ENCODE results near the gene UBE2QL1. TPM values are rescaled to one million over a fixed set of nuclear protein-coding genes. Genes with fewer than 3 reads are reported as not detected.

The UBE2QL1 gene
- total RNA-seq, 1 experiment from 2014 or later, result 0.11 TPM

DNA sequence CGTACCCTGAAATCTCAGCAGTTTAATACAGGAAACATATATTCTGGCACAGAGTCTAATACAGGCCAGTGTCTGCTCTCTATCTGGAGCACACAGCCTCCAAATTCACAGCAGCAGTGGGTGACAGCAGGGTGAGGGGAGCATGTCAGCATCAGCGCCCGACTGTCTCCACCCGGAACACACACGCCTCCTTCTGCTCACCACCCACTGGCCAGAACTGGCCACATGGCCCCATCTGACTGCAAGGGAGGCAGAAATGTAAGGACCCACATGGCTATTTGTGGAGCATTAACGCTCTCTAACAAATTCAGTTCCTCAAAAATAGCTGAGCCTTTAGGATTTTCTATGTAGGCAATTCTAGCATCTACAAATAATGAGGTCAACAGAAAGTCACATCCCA lies 24.6 kb downstream of the UBE2QL1 start:
- no peak overlapping the region for H3K18ac ChIP-seq (ENCODE audit: insufficient read length, low read depth, low read length)
- H3K4me1 ChIP-seq (ENCODE audit: insufficient read depth, low read length), result peaks cover 2% of the 10 kb centered on the region; the same call in 1 of the 2 replicates
- no peak overlapping the region for H2BK15ac ChIP-seq (ENCODE audit: low read depth, low read length)
- Mint-ChIP-seq H3K4me1 (peaks cover 11 to 25% of the 10 kb centered on the region in 2 experiments), H3K4me3 (no peak overlapping the region), H3K9me3 (no peaks in the 10 kb centered on the region; a peak in 2 of 5 replicates), H3K36me3 (ENCODE audit: insufficient read depth in 1 of 3, low read depth in 3 of 3) (peaks cover 0 to 7% (median 2%) of the 10 kb centered on the region in 3 experiments; a peak in 1 of 7 replicates), H3K27ac (no peak overlapping the region), H3K27me3 (ENCODE audit: low read depth) (peaks cover 15% of the 10 kb centered on the region)
- H2BK5ac ChIP-seq (ENCODE audit: insufficient read length, low read length), result no peak overlapping the region
- H2BK20ac ChIP-seq (ENCODE audit: low read depth, low read length, poor library complexity, severe bottlenecking), result no peak overlapping the region
- H3K56ac ChIP-seq (ENCODE audit: insufficient read length, low read depth, low read length), result no peak overlapping the region
- H3K23me2 ChIP-seq (ENCODE audit: insufficient read length, low read depth, low read length, poor library complexity, severe bottlenecking), result no peaks in the 10 kb centered on the region
- H3K9ac ChIP-seq (ENCODE audit: extremely low read depth, insufficient read length, low read length), result no peak overlapping the region
- no peak overlapping the region for H4K8ac ChIP-seq (replicated peaks; ENCODE audit: insufficient read length, low read depth, low read length)
- H3T11ph ChIP-seq (ENCODE audit: low read length), result no peak overlapping the region
- no peak overlapping the region for H2BK12ac ChIP-seq (ENCODE audit: insufficient read length, low read depth, low read length)
- no peak overlapping the region for H3K23ac ChIP-seq (ENCODE audit: insufficient read length, low read depth, low read length)
- WGBS (ENCODE audit: extremely low coverage, insufficient read length, low lambda C conversion rate), result no CpG with 5 or more reads among the region's 6 CpGs
- H3K79me1 ChIP-seq (ENCODE audit: insufficient read depth, low read depth, low read length, poor library complexity, severe bottlenecking), result no peaks in the 10 kb centered on the region
- no peak for DNase-seq
- no peak overlapping the region for H3K27ac ChIP-seq (ENCODE audit: insufficient read length, low read depth, low read length)
- H2BK120ac ChIP-seq (ENCODE audit: low read depth, low read length, poor library complexity, severe bottlenecking), result no peak overlapping the region
- H4K91ac ChIP-seq (ENCODE audit: insufficient read length, low read depth, low read length), result no peak overlapping the region
- no peak overlapping the region for H3K4me2 ChIP-seq (ENCODE audit: insufficient read depth, insufficient read length, low read length)
- H4K20me1 ChIP-seq (ENCODE audit: control insufficient read depth, insufficient read depth, insufficient read length), result no peaks in the 10 kb centered on the region
- no peaks in the 10 kb centered on the region for H3K79me2 ChIP-seq (ENCODE audit: insufficient read depth, low read length)
- no peaks in the 10 kb centered on the region for H3K27me3 ChIP-seq (ENCODE audit: insufficient read depth, low read length)
- no peaks in the 10 kb centered on the region for H3K9me3 ChIP-seq (ENCODE audit: control insufficient read depth, low read depth, low read length)
- no peak overlapping the region for H2AK5ac ChIP-seq (ENCODE audit: insufficient read length, low read length)
- TF ChIP-seq, protein P1, sequence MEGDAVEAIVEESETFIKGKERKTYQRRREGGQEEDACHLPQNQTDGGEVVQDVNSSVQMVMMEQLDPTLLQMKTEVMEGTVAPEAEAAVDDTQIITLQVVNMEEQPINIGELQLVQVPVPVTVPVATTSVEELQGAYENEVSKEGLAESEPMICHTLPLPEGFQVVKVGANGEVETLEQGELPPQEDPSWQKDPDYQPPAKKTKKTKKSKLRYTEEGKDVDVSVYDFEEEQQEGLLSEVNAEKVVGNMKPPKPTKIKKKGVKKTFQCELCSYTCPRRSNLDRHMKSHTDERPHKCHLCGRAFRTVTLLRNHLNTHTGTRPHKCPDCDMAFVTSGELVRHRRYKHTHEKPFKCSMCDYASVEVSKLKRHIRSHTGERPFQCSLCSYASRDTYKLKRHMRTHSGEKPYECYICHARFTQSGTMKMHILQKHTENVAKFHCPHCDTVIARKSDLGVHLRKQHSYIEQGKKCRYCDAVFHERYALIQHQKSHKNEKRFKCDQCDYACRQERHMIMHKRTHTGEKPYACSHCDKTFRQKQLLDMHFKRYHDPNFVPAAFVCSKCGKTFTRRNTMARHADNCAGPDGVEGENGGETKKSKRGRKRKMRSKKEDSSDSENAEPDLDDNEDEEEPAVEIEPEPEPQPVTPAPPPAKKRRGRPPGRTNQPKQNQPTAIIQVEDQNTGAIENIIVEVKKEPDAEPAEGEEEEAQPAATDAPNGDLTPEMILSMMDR (conservative IDR thresholded peaks at IDR 0.05), result no peak
- H3K14ac ChIP-seq (ENCODE audit: insufficient read depth, low read length), result no peak overlapping the region
- H3K4ac ChIP-seq (ENCODE audit: low read depth, low read length), result no peak overlapping the region
- no peak overlapping the region for H2AFZ ChIP-seq (ENCODE audit: low read length)
- no peak overlapping the region for H4K5ac ChIP-seq (ENCODE audit: insufficient read length, low read depth, low read length)
